Astrocyte of the cerebellum (primary cell): ENCODE results near the gene ITGB1.

Experiments
- DNase-seq: peaks from one replicate; pipeline ENCODE4 v3.0.0-alpha.2; 2011; ENCODE audit warnings: low read depth
- H3K4me3 ChIP-seq: 2 replicates; pipeline ENCODE4 v1.5.1; 2011; ENCODE audit warnings: mild to moderate bottlenecking, low read depth, low read length, moderate library complexity
- CTCF ChIP-seq: IDR thresholded peaks from 2 replicates; pipeline ENCODE4 v1.5.1; 2012; ENCODE audit warnings: low read length, low read depth, moderate library complexity, mild to moderate bottlenecking; ENCODE audit errors: missing control alignments
- in situ Hi-C: cut with HindIII; loops from 2 replicates; pipeline ENCODE4 v1.10.0; 2017; ENCODE audit warnings: low sequenced_read_pairs

Gene ITGB1

GRCh38 chr10:32943395-32943794, 14.6 kb downstream of the ITGB1 start:
- in situ Hi-C loops: no loop called here
- DNase-seq: no peak
- TF ChIP-seq CTCF: no peak
- H3K4me3 ChIP-seq: no peak overlapping the region

- no peak for TF ChIP-seq CTCF
- in situ Hi-C loops: no loop called here
- DNase-seq: no peak
- no peak overlapping the region for H3K4me3 ChIP-seq
These were observed 15.9 kb downstream of the ITGB1 start for GRCh38 chr10:32942081-32942480.

GRCh38 chr10:32941357-32941756, 16.7 kb downstream of the ITGB1 start:
- DNase-seq: no peak
- H3K4me3 ChIP-seq: no peak overlapping the region
- in situ Hi-C loops: no loop called here
- TF ChIP-seq CTCF: no peak

- no peak for DNase-seq
- in situ Hi-C loops: no loop called here
- no peak overlapping the region for H3K4me3 ChIP-seq
- TF ChIP-seq CTCF: no peak
These were observed 17.4 kb downstream of the ITGB1 start for GRCh38 chr10:32940321-32941301.

GRCh38 chr10:32939296-32940111, 18.5 kb downstream of the ITGB1 start:
- H3K4me3 ChIP-seq: no peak overlapping the region
- no peak for TF ChIP-seq CTCF
- in situ Hi-C loops: no loop called here
- DNase-seq: no peak

GRCh38 chr10:32938554-32939061, 19.4 kb downstream of the ITGB1 start:
- in situ Hi-C loops: no loop called here
- no peak for DNase-seq
- no peak for TF ChIP-seq CTCF
- no peak overlapping the region for H3K4me3 ChIP-seq
